Endodermal cell (in vitro differentiated cells): Measurements from ENCODE around the gene CARMIL3. TPM values are rescaled to one million over a fixed set of nuclear protein-coding genes. Genes with fewer than 3 reads are reported as not detected.
A peak's percentile ranks its signal among the peaks of the same experiment; 100 is the strongest.

Experiments used
- DNase-seq: peaks from one replicate; pipeline ENCODE4 v3.0.0-alpha.2; 2017
- H3K27ac ChIP-seq: 2 replicates; pipeline ENCODE4 v1.5.1; 2013; ENCODE audit warnings: mild to moderate bottlenecking, low read depth, low read length, moderate library complexity
- H3K27me3 ChIP-seq: 2 replicates; pipeline ENCODE4 v1.6.1; 2013; ENCODE audit warnings: mild to moderate bottlenecking, low read length, moderate library complexity; ENCODE audit not compliant: insufficient read depth, control insufficient read depth, poor library complexity, severe bottlenecking
- H3K36me3 ChIP-seq: 2 replicates; pipeline ENCODE4 v1.7.0; 2013; ENCODE audit warnings: mild to moderate bottlenecking, low read length, moderate library complexity; ENCODE audit not compliant: control insufficient read depth, insufficient read depth
- H3K4me1 ChIP-seq: one replicate; pipeline ENCODE4 v1.7.0; 2013; ENCODE audit warnings: low read length; ENCODE audit not compliant: control insufficient read depth, insufficient read depth
- H3K4me3 ChIP-seq: 2 replicates; pipeline ENCODE4 v1.5.1; 2013; ENCODE audit warnings: mild to moderate bottlenecking, low read length, moderate library complexity
- H3K9ac ChIP-seq: 2 replicates; pipeline ENCODE4 v1.6.1; 2013; ENCODE audit warnings: mild to moderate bottlenecking, low read length, moderate library complexity; ENCODE audit not compliant: poor library complexity, severe bottlenecking; ENCODE audit errors: extremely low read depth
- H3K9me3 ChIP-seq: 2 replicates; pipeline ENCODE4 v1.6.1; 2013; ENCODE audit warnings: mild to moderate bottlenecking, low read length, moderate library complexity; ENCODE audit not compliant: control insufficient read depth
- H3K27ac Mint-ChIP-seq: 2 replicates; pipeline ENCODE4 v1.8.0; 2020; ENCODE audit warnings: mixed read lengths
- H3K27me3 Mint-ChIP-seq: 2 replicates; pipeline ENCODE4 v1.8.0; 2021; ENCODE audit warnings: mild to moderate bottlenecking, mixed read lengths; ENCODE audit not compliant: insufficient read depth
- H3K36me3 Mint-ChIP-seq: 2 replicates; pipeline ENCODE4 v1.8.0; 2020; ENCODE audit warnings: low read depth, mixed read lengths
- H3K4me1 Mint-ChIP-seq: 2 replicates; pipeline ENCODE4 v1.8.0; 2020; ENCODE audit warnings: mixed read lengths
- H3K4me3 Mint-ChIP-seq: 2 replicates; pipeline ENCODE4 v1.8.0; 2020; ENCODE audit warnings: mild to moderate bottlenecking, moderate library complexity, mixed read lengths
- H3K9me3 Mint-ChIP-seq: 2 replicates; pipeline ENCODE4 v1.8.0; 2020; ENCODE audit warnings: mild to moderate bottlenecking, mixed read lengths
- WGBS, 2 experiments: methylation state at CpG; one replicate each; pipeline versions ENCODE4 v1.1.5 to v1.1.7; 2013; ENCODE audit warnings: missing lambda C conversion rate in 2 of 2, mixed read lengths in 1 of 2; ENCODE audit not compliant: insufficient coverage in 1 of 2, insufficient read length in 1 of 2; 5-methylcytosine and 5-hydroxymethylcytosine counted together
- total RNA-seq, 2 donors: library from RNA; stranded (reverse); fragmentation: NEBNext Ultra II Directional in 1 of 2; extraction: Animal tissue kit (Norgen Biotek cat#: 25700) in 1 of 2; gene quantifications; 2 replicates in 1 of 2; 3 replicates in 1 of 2; pipeline ENCODE4 v1.2.1, GENCODE V29; 2021
- TF ChIP-seq, protein P1 (sequence below): fragments of 200-600 bp; sonication (generic); conservative IDR thresholded peaks from 2 replicates; pipeline ENCODE4 v1.5.0; 2021; ENCODE audit warnings: antibody characterized with exemption, mild to moderate bottlenecking

CARMIL3 gene
- total RNA-seq, 2 donors from 2014 or later: 2.1 to 4.4 TPM

DNA sequence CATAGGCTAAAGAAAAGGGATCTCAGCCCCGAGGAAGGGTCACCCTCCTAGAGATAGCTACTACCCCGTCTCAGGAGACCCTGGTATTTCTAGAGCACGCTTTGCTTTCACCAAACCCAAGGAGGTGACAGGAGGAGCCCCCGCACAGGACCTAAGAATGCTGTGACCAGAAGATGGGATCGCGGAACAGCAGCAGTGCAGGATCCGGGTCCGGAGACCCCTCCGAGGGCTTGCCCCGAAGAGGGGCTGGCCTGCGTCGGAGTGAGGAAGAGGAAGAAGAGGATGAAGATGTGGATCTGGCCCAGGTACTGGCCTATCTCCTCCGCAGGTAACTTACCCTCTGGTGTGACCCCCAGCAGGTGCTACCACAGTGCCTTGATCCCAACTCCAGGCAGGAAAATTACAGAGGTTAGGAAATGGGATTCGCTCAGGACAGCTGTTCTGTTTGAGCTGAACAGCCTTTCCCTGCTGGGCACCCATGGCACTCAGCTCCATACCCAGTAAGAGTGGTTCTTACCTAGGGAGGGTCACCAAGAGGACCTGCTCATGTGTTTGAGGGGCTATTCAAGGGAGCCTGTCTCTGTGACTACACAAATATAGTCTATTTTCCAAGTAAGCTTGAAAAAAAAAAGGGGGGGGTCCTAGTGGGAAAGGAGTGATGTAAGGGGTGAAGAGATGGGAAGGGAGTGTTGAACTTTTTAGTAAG, 63.8 kb downstream of the CARMIL3 start:
- H3K27ac Mint-ChIP-seq: peak overlapping the region; percentile 99
- no peak for DNase-seq
- peak overlapping the region; percentile 87 for H3K4me3 Mint-ChIP-seq
- peaks cover 15% of the 10 kb centered on the region for H3K4me1 Mint-ChIP-seq
- no peaks in the 10 kb centered on the region for H3K4me1 ChIP-seq
- H3K36me3 ChIP-seq: peaks cover 34% of the 10 kb centered on the region
- TF ChIP-seq, protein P1, sequence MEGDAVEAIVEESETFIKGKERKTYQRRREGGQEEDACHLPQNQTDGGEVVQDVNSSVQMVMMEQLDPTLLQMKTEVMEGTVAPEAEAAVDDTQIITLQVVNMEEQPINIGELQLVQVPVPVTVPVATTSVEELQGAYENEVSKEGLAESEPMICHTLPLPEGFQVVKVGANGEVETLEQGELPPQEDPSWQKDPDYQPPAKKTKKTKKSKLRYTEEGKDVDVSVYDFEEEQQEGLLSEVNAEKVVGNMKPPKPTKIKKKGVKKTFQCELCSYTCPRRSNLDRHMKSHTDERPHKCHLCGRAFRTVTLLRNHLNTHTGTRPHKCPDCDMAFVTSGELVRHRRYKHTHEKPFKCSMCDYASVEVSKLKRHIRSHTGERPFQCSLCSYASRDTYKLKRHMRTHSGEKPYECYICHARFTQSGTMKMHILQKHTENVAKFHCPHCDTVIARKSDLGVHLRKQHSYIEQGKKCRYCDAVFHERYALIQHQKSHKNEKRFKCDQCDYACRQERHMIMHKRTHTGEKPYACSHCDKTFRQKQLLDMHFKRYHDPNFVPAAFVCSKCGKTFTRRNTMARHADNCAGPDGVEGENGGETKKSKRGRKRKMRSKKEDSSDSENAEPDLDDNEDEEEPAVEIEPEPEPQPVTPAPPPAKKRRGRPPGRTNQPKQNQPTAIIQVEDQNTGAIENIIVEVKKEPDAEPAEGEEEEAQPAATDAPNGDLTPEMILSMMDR: no peak
- 9 to 12% methylated on average over 11 to 14 of the region's 14 CpGs for WGBS, 2 experiments
- H3K27ac ChIP-seq: no peak overlapping the region
- H3K27me3 Mint-ChIP-seq: no peaks in the 10 kb centered on the region
- H3K9me3 ChIP-seq: no peaks in the 10 kb centered on the region
- H3K9me3 Mint-ChIP-seq: no peaks in the 10 kb centered on the region
- H3K27me3 ChIP-seq: no peaks in the 10 kb centered on the region
- H3K36me3 Mint-ChIP-seq: peaks cover 31% of the 10 kb centered on the region
- peak overlapping the region; percentile 94 for H3K4me3 ChIP-seq
- peak overlapping the region; percentile 54 for H3K9ac ChIP-seq

DNA sequence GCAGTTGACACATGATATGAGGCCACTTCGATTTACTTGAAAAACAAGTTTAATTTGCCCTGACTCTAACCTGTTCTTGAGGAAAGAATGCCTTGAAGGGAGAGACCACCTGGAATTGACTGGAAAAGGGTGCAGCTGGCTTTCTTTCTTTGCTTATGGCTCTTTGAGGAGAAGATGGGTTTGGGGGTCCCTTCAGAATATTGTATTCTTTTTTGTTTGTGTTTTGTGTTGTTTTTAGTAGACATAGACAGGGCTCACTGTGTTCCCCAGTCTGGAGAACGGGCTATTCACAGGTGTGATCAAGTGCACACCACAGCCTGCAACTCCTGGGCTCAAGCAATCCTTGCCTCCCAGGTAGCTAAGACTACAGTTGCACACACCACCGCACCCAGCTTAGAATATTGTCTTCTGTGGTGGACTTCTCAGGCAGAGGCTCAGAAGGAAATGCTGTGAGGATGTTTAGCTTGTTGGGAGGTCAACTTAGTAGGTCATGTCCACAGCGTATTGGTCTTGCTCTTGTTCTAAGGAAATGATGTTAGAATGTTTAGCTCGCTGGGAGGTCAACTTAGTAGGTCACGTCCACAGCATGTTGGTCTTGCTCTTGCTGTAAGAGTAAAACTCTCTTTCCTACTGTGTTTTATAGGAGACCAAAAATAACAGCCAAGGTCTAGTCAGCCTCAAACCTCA, 64.5 kb downstream of the CARMIL3 start:
- H3K27me3 ChIP-seq: no peaks in the 10 kb centered on the region
- Mint-ChIP-seq H3K4me1 (peaks cover 15% of the 10 kb centered on the region), H3K9me3 (no peaks in the 10 kb centered on the region), H3K4me3 (peak overlapping the region; percentile 87), H3K36me3 (peaks cover 37% of the 10 kb centered on the region), H3K27ac (no peak overlapping the region), H3K27me3 (no peaks in the 10 kb centered on the region)
- H3K9me3 ChIP-seq: no peaks in the 10 kb centered on the region
- peak overlapping the region; percentile 94 for H3K4me3 ChIP-seq
- no peak overlapping the region for H3K27ac ChIP-seq
- H3K4me1 ChIP-seq: no peaks in the 10 kb centered on the region
- TF ChIP-seq, protein P1: no peak
- H3K9ac ChIP-seq: no peak overlapping the region
- H3K36me3 ChIP-seq: peaks cover 41% of the 10 kb centered on the region
- DNase-seq: no peak
- whole genome bisulfite sequencing, 2 experiments: 91 to 98% methylated on average over 4 to 6 of the region's 6 CpGs

DNA sequence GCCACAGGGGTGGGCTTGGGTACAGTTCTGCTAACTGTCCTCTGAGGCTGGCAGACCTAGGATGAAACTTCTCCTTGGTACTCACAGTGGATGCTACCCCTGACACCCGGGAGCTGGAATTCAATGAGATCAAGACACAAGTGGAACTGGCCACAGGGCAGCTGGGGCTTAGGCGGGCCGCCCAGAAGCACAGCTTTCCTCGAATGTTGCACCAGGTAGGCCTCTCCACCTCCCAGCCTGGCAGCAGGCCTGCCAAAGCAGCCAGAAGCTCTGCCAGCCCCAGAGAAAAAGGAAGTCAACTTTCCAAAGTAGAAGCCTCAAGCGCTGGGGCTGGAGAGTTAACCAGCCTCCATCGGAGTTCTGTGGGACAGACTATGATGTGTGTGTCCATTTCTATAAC, 65.4 kb downstream of the CARMIL3 start:
- Mint-ChIP-seq H3K4me3 (no peak overlapping the region), H3K27me3 (no peaks in the 10 kb centered on the region), H3K36me3 (peaks cover 42% of the 10 kb centered on the region), H3K4me1 (peaks cover 15% of the 10 kb centered on the region), H3K9me3 (no peaks in the 10 kb centered on the region), H3K27ac (no peak overlapping the region)
- H3K4me1 ChIP-seq: no peaks in the 10 kb centered on the region
- TF ChIP-seq, protein P1: no peak
- peaks cover 47% of the 10 kb centered on the region for H3K36me3 ChIP-seq
- 90 to 97% methylated on average over 4 to 6 of the region's 6 CpGs for WGBS, 2 experiments
- DNase-seq: no peak
- no peak overlapping the region for H3K9ac ChIP-seq
- no peak overlapping the region for H3K4me3 ChIP-seq
- H3K27me3 ChIP-seq: no peaks in the 10 kb centered on the region
- H3K27ac ChIP-seq: no peak overlapping the region
- no peaks in the 10 kb centered on the region for H3K9me3 ChIP-seq

Other genes starting within 250 kb of the CARMIL3 start
- gene DHRS4, start 98.2 kb upstream of the CARMIL3 start, total RNA-seq: 10 to 100 TPM; 18.3 to 20.9 TPM
- gene DHRS4L2, start 63.1 kb upstream of the CARMIL3 start, total RNA-seq: 10 to 100 TPM; 16.7 to 17.3 TPM
- not detected for gene CPNE6, start 19.6 kb downstream of the CARMIL3 start, total RNA-seq
- gene PCK2, start 42.3 kb downstream of the CARMIL3 start, total RNA-seq: 10 to 100 TPM; 37.7 to 42.8 TPM
- 10 to 100 TPM; 71.1 to 72.2 TPM for gene DCAF11, start 62.8 kb downstream of the CARMIL3 start, total RNA-seq
- 1 to 10 TPM; 1.9 TPM for gene NRL, start 62.9 kb downstream of the CARMIL3 start, total RNA-seq
- gene FITM1, start 78.7 kb downstream of the CARMIL3 start, total RNA-seq: 1 to 10 TPM in 1 of 2 donors, not detected in 1; 1.1 TPM
- 100 to 1,000 TPM in 1 of 2 donors, 10 to 100 TPM in 1; 68.6 to 108 TPM for gene PSME1, start 84.2 kb downstream of the CARMIL3 start, total RNA-seq
- 10 to 100 TPM; 34.0 to 39.5 TPM for gene EMC9, start 89.6 kb downstream of the CARMIL3 start, total RNA-seq
- gene PSME2, start 94.6 kb downstream of the CARMIL3 start, total RNA-seq: 100 to 1,000 TPM; 106 to 112 TPM
- gene RNF31, start 95.5 kb downstream of the CARMIL3 start, total RNA-seq: 10 to 100 TPM; 75.5 to 82.9 TPM
- gene IRF9, start 109.3 kb downstream of the CARMIL3 start, total RNA-seq: 10 to 100 TPM; 13.6 to 26.9 TPM
- gene REC8, start 120.1 kb downstream of the CARMIL3 start, total RNA-seq: 10 to 100 TPM; 60.3 to 98.3 TPM
- 10 to 100 TPM; 56.3 to 67.4 TPM for gene IPO4, start 136.8 kb downstream of the CARMIL3 start, total RNA-seq
- gene TM9SF1, start 143.4 kb downstream of the CARMIL3 start, total RNA-seq: 10 to 100 TPM; 37.4 to 40.8 TPM
- under 1 TPM; 0.38 to 0.51 TPM for gene TSSK4, start 153.7 kb downstream of the CARMIL3 start, total RNA-seq
- 10 to 100 TPM; 38.8 to 44.3 TPM for gene CHMP4A, start 161.5 kb downstream of the CARMIL3 start, total RNA-seq
- 10 to 100 TPM; 21.0 to 25.0 TPM for gene MDP1, start 164.1 kb downstream of the CARMIL3 start, total RNA-seq
- 100 to 1,000 TPM; 210 to 267 TPM for gene NEDD8, start 180.4 kb downstream of the CARMIL3 start, total RNA-seq
- gene GMPR2, start 180.9 kb downstream of the CARMIL3 start, total RNA-seq: 10 to 100 TPM; 56.1 to 63.1 TPM
- 10 to 100 TPM; 43.4 to 43.5 TPM for gene TINF2, start 190.6 kb downstream of the CARMIL3 start, total RNA-seq
- gene TGM1, start 211.2 kb downstream of the CARMIL3 start, total RNA-seq: 1 to 10 TPM; 1.6 to 3.4 TPM
- 10 to 100 TPM; 20.2 to 20.5 TPM for gene RABGGTA, start 219.6 kb downstream of the CARMIL3 start, total RNA-seq
- 10 to 100 TPM; 21.2 to 22.5 TPM for gene DHRS1, start 247.8 kb downstream of the CARMIL3 start, total RNA-seq
- gene NOP9, start 247.8 kb downstream of the CARMIL3 start, total RNA-seq: 10 to 100 TPM; 31.1 to 32.0 TPM